GM19238 (cell line): ENCODE results near the gene AUTS2.

Experiments
- DNase-seq: peaks from one replicate; pipeline ENCODE4 v3.0.0; 2011; ENCODE audit warnings: low spot score; ENCODE audit not compliant: insufficient read length

The AUTS2 gene

GRCh38 chr7:69928621-69929020 lies 330.3 kb downstream of the AUTS2 start:
- DNase-seq, result no peak

DNA sequence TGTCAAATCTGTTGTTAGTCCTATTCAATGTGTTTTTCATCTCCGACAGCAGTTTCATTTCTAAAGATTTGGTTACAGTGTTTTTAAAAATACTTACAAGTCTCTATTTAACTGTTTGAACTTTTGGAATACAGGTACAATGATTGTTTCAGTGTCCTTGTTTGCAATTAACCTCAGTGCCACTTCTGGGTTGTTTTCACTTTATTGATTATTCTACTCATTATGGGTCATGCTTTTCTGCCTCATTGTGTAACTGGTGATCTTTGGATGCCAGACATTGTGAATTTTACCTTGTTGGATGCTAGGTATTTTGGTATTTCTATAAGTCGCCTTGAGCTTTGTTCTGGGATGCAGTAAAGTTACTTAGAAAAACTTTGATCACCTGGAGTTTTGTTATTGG lies 331.3 kb downstream of the AUTS2 start:
- DNase-seq, result no peak

DNA sequence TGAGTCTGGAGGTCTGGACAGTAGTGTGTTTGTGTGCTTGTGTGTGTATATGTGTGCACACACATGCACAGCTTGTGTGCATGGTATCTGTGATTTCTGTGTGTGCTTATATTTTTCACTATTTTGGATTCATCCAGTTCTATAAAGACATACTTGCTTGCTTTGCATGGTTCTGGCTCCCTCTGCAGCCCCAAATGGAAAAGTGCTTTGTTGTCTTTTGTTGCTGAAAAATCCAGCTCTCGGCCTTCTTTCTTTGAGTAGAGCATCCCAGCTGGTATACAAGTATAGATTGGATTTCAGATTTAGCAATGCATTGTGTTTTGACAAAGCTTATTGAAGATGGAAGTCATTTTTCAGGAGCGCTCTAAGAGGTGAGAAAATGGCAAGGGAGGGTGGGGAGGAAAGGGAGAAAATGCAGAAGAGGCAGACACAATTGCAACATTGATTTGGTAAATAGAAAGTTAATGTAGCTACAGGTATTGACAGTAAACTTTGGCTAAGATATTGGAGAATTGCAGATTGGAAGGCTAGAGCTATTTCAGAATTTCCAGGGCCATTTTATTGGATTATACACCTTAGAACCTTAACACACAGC lies 333.9 kb downstream of the AUTS2 start:
- no peak for DNase-seq

- no peak for DNase-seq
Measured at GRCh38 chr7:69934144-69934903, 336.0 kb downstream of the AUTS2 start.

- no peak for DNase-seq
Measured at GRCh38 chr7:69935107-69935506, 336.8 kb downstream of the AUTS2 start.

DNA sequence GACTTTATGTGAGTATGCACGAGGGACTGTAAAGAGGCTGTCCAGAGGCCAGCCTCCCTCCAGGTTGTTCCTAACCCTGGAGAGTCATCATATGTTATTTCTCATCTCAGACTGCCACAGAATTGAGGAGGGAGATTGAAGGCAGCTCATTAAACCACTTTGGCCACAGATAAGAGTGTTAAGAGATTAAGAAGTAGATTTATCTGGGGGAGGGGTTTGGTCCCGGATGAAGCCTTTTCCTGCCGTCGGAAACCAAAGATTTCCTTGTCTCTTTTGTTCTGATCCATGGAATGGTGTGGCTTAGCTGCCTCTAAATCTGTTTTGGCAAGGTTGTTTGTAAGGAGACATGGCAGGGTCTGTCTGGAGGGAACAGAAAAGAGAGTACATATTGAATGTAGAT lies 338.8 kb downstream of the AUTS2 start:
- no peak for DNase-seq

GRCh38 chr7:69939317-69939716 lies 341.0 kb downstream of the AUTS2 start:
- DNase-seq, result no peak

DNA sequence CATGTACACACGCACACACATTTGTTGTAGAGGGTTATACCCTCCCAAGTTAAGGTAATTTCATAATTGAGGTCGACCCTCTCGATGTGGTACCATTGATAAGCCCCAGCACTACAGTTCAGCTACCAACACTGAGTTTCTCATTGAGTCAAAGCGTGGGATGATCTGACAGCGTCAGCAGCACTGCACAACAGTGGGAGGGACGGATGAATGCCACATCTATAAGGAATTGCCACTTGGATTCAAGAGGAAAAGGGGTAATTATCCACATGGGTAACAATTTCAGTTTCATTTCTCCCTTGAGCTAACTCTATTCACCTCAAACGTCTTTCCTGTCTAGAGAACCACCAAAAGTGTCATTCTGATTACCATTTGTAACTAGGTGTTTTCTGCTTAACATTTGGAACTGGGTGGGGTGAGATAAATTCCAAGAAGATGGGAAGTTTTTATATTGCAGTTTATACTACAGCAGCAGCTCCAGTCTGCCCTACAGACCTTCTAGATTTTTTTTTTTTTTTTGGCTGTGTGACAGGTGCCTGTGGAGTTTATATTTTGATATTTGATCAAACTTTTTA lies 342.9 kb downstream of the AUTS2 start:
- DNase-seq, result no peak

GRCh38 chr7:69942573-69942972 lies 344.3 kb downstream of the AUTS2 start:
- DNase-seq, result no peak

DNA sequence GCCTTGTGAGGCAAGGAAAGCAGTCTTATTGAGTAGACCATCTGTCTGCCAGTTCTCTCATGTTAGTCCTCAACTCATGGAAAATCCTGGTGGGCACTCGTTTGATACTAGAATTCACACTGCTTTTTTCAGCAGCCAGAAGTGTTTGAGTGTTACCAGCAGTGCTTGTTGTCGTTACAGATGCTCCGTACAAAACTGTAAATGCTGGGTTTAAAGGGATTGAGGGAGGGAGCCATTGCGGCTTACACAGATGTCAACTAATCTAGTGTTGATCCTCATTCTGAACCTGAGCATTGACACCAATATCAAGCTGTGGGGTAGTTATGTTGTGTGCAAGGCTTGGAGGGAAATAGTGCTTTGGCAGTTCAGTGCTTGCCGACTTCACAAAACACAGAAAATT lies 348.6 kb downstream of the AUTS2 start:
- DNase-seq, result no peak

DNA sequence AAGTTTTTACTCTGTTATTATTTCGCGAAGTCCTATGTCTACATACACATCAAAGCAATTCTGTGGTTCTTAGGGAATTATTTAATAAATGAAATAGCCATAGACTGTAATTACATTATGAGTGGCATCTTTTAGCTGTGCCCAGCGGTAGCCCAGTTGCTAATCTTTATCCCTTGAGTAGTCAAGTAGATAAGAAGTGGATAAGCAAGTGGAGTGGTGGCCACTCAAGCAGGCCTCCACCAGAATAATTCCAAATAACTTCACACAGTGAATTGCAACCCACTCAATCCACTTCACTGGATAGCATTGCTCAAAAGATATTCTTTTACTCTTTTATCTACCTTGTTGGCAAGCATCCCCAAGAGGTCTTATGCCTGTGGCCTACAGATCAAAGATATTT lies 349.7 kb downstream of the AUTS2 start:
- DNase-seq, result no peak

DNA sequence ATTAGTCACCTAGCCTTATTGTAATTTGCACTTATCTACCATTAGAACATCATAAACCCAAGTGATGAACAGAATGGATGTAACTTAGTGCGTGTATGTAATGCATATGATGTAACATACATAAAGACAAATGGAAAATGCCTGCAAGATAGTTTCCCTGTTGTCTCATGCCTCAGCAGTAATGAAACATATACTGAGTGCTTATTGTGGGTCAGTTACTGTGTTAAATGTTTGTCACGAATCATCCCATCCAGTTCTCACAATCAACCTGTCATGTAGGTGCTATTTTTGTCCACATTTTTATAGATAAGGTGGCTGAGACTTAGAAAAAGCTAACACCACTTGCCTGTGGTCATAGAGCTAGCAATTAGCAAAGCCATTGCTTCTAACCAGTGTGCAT lies 350.8 kb downstream of the AUTS2 start:
- no peak for DNase-seq

GRCh38 chr7:69951458-69951857 lies 353.2 kb downstream of the AUTS2 start:
- no peak for DNase-seq

DNA sequence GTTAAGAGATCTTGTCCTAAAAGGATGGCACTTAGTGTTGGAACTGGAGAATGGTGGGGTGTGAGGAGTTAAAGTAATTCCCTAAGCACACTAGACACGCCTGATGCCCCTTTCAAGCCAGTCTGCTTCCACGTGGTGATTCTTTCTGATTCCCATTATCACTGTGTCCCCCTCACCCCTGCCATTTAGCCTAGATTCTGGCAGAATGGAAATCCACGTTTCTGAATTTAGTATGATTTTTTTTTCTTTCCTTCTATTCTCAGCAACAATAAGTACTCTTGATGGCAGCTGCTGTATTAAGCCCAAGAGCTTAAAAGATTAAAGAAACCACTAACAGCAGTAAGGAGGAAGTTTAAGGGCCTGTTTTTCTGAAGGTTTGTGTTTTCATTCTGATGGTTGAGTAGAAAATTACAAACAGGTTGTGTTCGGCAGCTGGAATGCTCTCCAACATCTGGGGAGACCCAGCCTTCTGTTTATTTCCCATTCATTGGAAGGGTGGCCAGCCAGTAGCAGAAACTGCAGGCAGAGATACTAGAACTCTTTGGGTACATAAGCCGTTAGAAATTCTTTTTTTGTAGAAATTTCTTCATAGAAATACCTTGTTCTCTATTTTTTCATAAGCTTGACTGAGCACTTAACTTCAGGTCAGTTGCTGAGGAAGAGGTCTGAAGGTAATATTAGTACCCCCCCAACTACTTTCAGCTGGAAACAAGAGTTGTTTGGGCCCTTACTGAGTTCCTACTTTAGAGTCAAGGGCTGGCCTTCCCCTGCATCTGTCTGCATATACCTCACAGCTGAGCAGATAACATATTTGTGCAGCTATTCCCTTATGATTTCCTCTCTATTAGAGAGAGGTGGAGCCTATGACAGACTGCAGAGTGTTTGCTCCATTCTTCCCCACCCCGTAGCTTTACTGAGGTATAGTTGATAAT lies 355.1 kb downstream of the AUTS2 start:
- no peak for DNase-seq

- no peak for DNase-seq
Measured at GRCh38 chr7:69956541-69956940, 358.3 kb downstream of the AUTS2 start.

GRCh38 chr7:69957661-69958060 lies 359.4 kb downstream of the AUTS2 start:
- no peak for DNase-seq

DNA sequence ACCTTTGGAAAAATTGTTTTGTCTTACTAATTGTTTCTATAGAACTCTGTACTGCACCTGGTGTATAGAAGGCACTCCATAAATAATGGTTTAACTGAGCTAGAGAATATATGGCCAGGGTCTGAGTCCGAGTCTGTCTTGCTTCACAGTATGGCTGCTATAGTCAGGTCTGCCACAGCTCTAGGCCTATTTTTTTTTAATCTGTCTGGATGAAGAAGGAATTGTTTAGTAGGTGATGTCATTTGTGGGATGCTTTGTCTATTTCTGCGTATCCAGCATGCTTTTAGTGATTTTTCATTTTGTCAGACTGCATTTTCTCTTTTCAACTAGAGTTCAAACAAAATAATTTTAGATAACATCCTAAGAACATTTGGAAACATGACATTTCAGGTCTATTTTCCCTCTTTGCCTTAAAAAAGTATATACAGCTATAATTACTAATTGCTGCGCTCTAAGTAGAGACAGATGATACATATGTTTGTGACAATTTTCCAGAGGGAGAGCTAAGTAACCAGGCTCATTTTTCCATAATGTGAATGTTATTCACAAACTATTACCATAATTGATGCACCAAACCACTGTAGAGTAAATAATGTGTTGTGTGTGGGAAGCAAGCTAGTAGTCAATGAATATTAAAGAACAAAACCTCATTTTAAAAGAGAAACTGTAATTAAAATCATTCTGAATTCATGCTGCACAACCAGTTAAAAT lies 361.7 kb downstream of the AUTS2 start:
- no peak for DNase-seq

DNA sequence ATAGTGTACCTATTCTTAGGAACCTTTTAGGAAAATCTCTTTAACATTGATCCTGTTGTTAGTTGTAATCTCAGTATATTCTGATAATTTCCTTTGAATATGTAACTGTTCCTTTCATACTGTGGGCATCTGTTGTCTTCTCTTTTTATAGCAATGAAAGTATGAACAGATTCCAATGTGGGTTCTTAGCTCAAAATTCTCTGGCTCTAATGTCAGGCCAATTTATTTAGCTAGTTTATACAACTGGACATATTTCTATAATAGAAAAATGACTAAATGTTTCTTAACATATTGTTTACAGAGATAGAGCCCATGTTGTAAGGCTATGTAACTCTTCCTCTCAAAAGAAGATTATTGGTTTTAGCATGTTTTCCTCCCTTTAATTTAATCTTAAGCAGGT lies 363.2 kb downstream of the AUTS2 start:
- no peak for DNase-seq

GRCh38 chr7:69962186-69963065 lies 364.2 kb downstream of the AUTS2 start:
- DNase-seq, result no peak

GRCh38 chr7:69963393-69963792 lies 365.1 kb downstream of the AUTS2 start:
- no peak for DNase-seq
